Kidney epithelial cell (primary cell): ENCODE measurements around the gene FCGR3A. TPM values are rescaled to one million over a fixed set of nuclear protein-coding genes. Genes with fewer than 3 reads are reported as not detected.
"Not testable (repeated sequence)": the region's sequence is repeated elsewhere in the genome, so short reads cannot be mapped to it uniquely, and the experiment has no call there.

Experiments
- DNase-seq: peaks from one replicate; pipeline ENCODE4 v3.0.0-alpha.2; 2010; ENCODE audit warnings: low read depth
- H3K27me3 ChIP-seq: 2 replicates; pipeline ENCODE4 v1.6.0; 2011; ENCODE audit warnings: low read length; ENCODE audit not compliant: control insufficient read depth, insufficient read depth
- H3K36me3 ChIP-seq: 2 replicates; pipeline ENCODE4 v1.5.1; 2011; ENCODE audit warnings: low read length; ENCODE audit not compliant: control insufficient read depth, insufficient read depth
- H3K4me3 ChIP-seq: 2 replicates; pipeline ENCODE4 v1.5.1; 2011; ENCODE audit warnings: low read depth, mild to moderate bottlenecking, control low read depth, low read length
- CTCF ChIP-seq: IDR thresholded peaks from 2 replicates; pipeline ENCODE4 v1.5.1; 2011; ENCODE audit warnings: mild to moderate bottlenecking, moderate library complexity, low read length, control low read depth, inconsistent platforms; ENCODE audit not compliant: insufficient read depth, poor library complexity, severe bottlenecking
- total RNA-seq: library from RNA; depleted of rRNA; stranded (reverse); fragments of >200 nt; gene quantifications from 2 replicates; pipeline ENCODE4 v1.2.3, GENCODE V29; 2015

The FCGR3A gene
- 0.79 TPM in 1 of 2 replicates, not detected in the other for total RNA-seq

GRCh38 chr1:161549652-161550051 is at the start of gene FCGR3A:
Gene FCGR3A (minus strand): TSS chr1:161549818. CDS start chr1:161549736, 82 bp downstream.
- no peaks in the 10 kb centered on the region for H3K36me3 ChIP-seq
- H3K27me3 ChIP-seq, result no peaks in the 10 kb centered on the region
- no peak for DNase-seq
- H3K4me3 ChIP-seq, result no peak within 1 kb of the TSS
- TF ChIP-seq CTCF, result no peak

DNA sequence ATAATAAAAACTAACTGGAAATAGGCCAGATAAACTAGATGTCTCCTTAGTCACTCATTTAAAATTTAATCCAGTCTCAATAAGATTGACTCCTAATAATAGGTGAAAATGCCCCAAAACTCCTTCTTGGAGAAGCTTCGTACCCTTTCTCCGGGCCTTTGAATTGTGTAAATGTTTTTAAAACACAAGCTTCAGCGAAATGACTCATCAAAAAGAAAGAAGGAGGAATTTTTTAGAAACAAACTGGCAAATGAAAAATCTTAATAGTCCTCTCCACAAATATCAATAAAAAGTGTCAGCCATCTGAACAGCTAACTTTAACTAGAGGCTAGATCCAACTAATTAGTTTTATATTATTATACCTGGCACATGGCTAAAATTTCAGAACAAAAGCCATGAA is 47.5 kb upstream of the FCGR3A start:
- not testable (repeated sequence) for H3K36me3 ChIP-seq, H3K27me3 ChIP-seq, H3K4me3 ChIP-seq, DNase-seq

DNA sequence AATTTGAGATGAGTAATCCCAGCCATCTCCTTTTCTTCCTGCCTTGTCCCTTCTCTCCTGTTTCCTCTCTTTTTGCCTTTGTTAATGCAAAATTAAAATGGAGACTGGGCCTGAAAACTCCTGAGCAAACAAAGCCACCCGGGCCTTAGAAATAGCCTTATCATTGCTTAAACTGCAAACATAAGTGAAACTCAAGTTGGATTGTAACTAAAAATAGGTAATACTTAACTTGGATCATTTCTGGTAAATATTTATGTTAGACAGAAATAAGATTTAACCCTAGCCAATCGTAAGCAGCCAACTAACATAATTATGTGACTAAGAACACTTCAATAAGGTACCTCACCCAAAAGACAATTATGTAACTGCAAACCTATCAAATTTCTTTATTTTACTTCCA is 46.0 kb upstream of the FCGR3A start:
- not testable (repeated sequence) for H3K4me3 ChIP-seq, H3K27me3 ChIP-seq, H3K36me3 ChIP-seq, DNase-seq

DNA sequence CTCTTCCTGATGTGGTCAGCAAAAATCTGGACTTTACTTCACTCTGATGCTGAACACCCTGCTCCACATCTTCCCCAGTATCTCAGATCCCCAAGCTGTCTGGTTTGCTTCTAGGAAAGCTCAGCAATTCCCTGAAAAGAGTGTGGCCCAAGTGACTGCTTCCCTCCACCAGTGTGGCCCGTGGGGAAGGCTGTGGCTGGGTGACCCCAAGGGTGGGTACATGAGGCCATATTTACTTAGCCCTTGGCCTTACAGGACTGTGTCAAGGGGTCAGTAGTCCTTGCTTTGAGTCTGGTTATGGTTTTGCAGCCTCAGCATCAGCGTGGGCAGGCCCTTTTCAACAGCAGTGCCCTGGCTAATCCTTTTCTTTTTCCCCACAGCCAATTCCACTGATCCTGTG is 45.6 kb upstream of the FCGR3A start:
- not testable (repeated sequence) for H3K27me3 ChIP-seq, H3K4me3 ChIP-seq, H3K36me3 ChIP-seq, DNase-seq

- H3K27me3 ChIP-seq, H3K4me3 ChIP-seq, DNase-seq, H3K36me3 ChIP-seq: not testable (repeated sequence)
Measured at GRCh38 chr1:161594269-161594984, 44.8 kb upstream of the FCGR3A start.

DNA sequence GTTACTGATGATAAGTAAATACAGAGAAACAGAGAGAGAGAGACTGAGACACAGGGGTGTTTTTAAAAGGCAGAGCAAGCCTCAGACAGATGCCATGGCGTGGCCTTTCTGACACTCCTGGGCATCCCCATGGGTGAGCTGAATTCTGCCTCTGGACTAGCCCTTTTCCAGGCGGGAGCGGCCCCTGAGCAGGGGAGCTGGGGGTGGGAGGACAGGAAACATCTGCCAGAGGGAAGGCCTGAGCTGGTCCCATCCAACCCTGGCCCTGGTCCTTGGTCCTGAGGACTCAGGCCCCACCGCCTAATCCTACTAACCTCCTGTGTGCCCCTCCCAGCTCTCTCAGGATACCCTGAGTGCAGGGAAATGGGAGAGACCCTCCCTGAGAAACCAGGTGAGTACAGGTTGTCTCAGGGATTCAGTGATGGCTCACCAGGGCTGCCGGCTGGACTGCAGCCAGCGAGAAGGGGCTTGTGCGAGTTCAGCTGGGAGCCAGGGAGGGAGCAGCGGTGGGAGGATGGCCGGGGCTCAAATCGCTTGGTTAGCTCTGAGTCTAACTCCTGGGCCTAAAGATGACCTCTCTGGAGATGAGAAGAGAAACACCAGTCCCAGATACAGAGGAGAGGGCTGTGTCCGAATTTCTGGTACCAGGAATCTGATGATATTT is 43.6 kb upstream of the FCGR3A start:
- not testable (repeated sequence) for H3K27me3 ChIP-seq, H3K36me3 ChIP-seq, DNase-seq, H3K4me3 ChIP-seq

- not testable (repeated sequence) for H3K36me3 ChIP-seq, H3K27me3 ChIP-seq, H3K4me3 ChIP-seq, DNase-seq
Measured at GRCh38 chr1:161592586-161592985, 43.0 kb upstream of the FCGR3A start.

DNA sequence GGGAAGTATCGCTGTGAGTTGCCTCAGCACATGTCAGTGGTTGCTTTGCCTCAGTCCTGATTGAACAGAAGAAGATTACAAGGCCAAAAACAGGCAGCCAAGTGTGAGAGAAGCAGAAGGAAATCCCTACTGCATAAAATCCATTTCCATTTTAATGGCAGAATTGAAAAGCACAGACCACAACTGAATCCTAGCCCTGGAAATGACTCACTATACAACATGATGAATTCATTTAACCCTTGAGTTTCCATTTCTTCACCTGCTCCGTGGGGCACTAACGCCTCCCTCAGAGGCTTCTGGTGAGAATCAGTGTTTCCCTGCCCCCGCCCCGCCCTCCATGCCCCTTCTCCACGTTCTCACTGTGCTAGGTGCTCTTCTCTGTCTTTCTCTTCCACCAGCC is 40.3 kb upstream of the FCGR3A start:
- not testable (repeated sequence) for DNase-seq, H3K4me3 ChIP-seq, H3K36me3 ChIP-seq, H3K27me3 ChIP-seq

- not testable (repeated sequence) for H3K4me3 ChIP-seq, H3K27me3 ChIP-seq, H3K36me3 ChIP-seq, DNase-seq
Measured at GRCh38 chr1:161589365-161589764, 39.7 kb upstream of the FCGR3A start.

GRCh38 chr1:161588596-161588995 is 39.0 kb upstream of the FCGR3A start:
- not testable (repeated sequence) for H3K27me3 ChIP-seq, H3K4me3 ChIP-seq, DNase-seq, H3K36me3 ChIP-seq

DNA sequence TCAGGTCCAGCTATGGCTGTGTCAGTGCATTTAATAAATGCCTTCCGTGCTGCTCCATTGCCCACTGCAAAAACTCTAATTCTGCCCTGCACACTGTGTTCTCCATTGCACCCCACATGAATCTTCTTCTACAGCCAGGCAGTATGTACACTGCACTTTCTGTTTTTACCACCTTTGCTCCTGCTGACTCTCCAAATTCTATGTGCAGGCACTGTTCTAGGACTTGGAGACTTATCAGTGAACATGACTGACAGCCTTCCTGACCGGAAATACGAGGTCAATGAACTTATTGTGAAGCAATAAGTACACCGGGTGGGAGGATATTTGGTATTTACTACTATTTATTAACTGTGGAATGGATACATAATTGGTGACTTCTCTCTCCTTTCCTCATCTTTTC is 33.3 kb upstream of the FCGR3A start:
- not testable (repeated sequence) for DNase-seq, H3K4me3 ChIP-seq, H3K27me3 ChIP-seq, H3K36me3 ChIP-seq

DNA sequence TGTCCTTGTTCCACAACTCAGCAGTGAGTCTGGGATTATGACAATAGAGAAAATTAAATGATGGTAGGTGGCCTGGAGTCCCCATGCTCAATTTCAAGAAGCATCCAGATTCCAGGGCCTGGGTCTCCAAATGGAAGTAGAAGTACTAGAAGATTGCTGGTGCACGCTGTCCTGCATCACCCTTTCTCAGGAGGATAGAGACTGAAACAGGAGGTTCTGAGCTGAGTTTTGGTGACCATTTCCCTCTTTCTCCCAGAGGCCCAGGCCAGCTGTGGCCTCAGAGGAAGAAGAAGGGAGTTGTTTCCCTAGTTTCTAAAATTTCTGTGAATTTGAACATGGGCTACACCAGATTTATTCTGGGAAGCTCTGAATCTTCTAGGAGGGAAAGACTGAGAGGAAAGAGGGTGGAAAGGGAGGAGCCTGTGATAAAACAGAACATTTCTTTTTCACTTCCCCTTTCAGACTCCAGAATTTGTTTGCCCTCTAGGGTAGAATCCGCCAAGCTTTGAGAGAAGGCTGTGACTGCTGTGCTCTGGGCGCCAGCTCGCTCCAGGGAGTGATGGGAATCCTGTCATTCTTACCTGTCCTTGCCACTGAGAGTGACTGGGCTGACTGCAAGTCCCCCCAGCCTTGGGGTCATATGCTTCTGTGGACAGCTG is 31.4 kb upstream of the FCGR3A start:
- H3K27me3 ChIP-seq, H3K4me3 ChIP-seq, DNase-seq, H3K36me3 ChIP-seq: not testable (repeated sequence)

- H3K27me3 ChIP-seq, DNase-seq, H3K36me3 ChIP-seq, H3K4me3 ChIP-seq: not testable (repeated sequence)
Measured at GRCh38 chr1:161579856-161580507, 30.4 kb upstream of the FCGR3A start.
